Measurements from ENCODE around the gene OR5AU1. TPM values are rescaled to one million over a fixed set of nuclear protein-coding genes. Genes with fewer than 3 reads are reported as not detected.

Gene OR5AU1
- total RNA-seq, 1 donor from 2014 or later = not detected

DNA sequence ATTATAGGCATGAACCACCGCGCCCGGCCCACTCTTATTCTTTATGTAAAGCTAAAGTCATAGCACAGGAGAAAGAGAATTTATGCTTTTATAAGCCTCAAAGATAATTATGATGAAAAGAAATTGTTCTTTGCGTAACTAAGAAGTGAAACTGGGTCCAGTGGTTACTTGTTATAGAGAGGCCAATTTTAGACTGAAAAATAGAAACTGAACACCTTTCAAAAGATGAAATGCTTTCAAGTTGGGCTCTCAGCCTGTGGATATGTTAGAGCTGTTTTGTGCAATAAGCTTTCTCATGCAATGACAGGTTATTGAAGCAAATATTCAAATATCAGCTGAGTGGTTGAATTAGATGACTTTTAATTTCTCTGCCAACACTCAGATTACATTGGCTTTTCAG is 47.1 kb downstream of the OR5AU1 start:
- Histone ChIP-seq H3K9ac (no peak overlapping the region), H3K9me3 (ENCODE audit: low read depth) (no peaks in the 10 kb centered on the region), H3K4me3 (no peak overlapping the region), H3K36me3 (no peaks in the 10 kb centered on the region), H3F3A (ENCODE audit: low read depth) (peaks cover 19% of the 10 kb centered on the region), H3K27me3 (no peaks in the 10 kb centered on the region), H3K4me1 (peaks cover 14% of the 10 kb centered on the region), H3K79me2 (ENCODE audit: low read depth) (peaks cover 9% of the 10 kb centered on the region), H3K4me2 (no peak overlapping the region), H3K27ac (no peak overlapping the region), H4K20me1 (ENCODE audit: low read depth) (no peaks in the 10 kb centered on the region), H2AFZ (replicated peaks) (no peak overlapping the region)
- TF ChIP-seq EZH2phosphoT487 (IDR thresholded peaks at IDR 0.05) (no peak), EZH2 (IDR thresholded peaks at IDR 0.05) (no peak), CTCF (IDR thresholded peaks at IDR 0.05) (no peak)
- no peak overlapping the region for H3K27ac Mint-ChIP-seq
- H3K4me1 Mint-ChIP-seq = peaks cover 36% of the 10 kb centered on the region
- H3K27me3 Mint-ChIP-seq (ENCODE audit: insufficient read depth, low read depth) = peaks cover 2% of the 10 kb centered on the region
- no peak overlapping the region for H3K4me3 Mint-ChIP-seq
- no peaks in the 10 kb centered on the region for H3K9me3 Mint-ChIP-seq
- H3K36me3 Mint-ChIP-seq = no peaks in the 10 kb centered on the region
- DNase-seq (ENCODE audit: low spot score) = no peak

DNA sequence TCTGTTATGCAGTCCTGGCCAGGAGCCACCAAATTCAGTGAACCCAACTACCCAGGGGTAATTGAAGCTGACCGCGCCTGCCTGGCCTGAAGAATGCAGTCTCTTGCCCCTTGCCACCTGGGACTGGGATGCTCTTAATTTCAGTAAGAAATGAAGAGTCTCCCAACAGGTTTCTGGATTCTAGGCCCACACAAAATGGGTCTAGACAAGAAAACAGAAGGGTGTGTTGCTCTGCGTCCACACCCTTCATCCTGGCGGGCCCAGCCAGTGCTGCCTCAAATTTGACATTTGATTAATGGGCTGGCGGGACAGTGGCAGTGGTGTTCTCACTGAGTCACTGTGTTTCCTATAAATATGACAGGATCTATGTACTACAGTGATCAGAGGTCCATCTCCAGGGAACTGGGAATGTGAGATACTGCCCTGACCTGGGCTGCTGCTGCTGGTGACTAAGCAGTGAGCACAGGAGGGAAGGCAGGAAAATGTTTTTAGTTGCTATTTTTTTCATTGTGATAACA is 48.5 kb downstream of the OR5AU1 start:
- Histone ChIP-seq H3K4me1 (peaks cover 24% of the 10 kb centered on the region), H4K20me1 (ENCODE audit: low read depth) (no peaks in the 10 kb centered on the region), H3K4me2 (no peak overlapping the region), H3K9me3 (ENCODE audit: low read depth) (no peaks in the 10 kb centered on the region), H3K27me3 (no peaks in the 10 kb centered on the region), H3K9ac (no peak overlapping the region), H3K4me3 (no peak overlapping the region), H3F3A (ENCODE audit: low read depth) (peaks cover 30% of the 10 kb centered on the region), H3K79me2 (ENCODE audit: low read depth) (peaks cover 9% of the 10 kb centered on the region), H3K27ac (no peak overlapping the region), H3K36me3 (no peaks in the 10 kb centered on the region), H2AFZ (replicated peaks) (no peak overlapping the region)
- no peaks in the 10 kb centered on the region for H3K9me3 Mint-ChIP-seq
- H3K36me3 Mint-ChIP-seq = no peaks in the 10 kb centered on the region
- H3K4me3 Mint-ChIP-seq = no peak overlapping the region
- no peak for DNase-seq (ENCODE audit: low spot score)
- TF ChIP-seq CTCF (IDR thresholded peaks at IDR 0.05) (no peak), EZH2 (IDR thresholded peaks at IDR 0.05) (no peak), EZH2phosphoT487 (IDR thresholded peaks at IDR 0.05) (no peak)
- H3K27me3 Mint-ChIP-seq (ENCODE audit: insufficient read depth, low read depth) = peaks cover 2% of the 10 kb centered on the region
- no peak overlapping the region for H3K27ac Mint-ChIP-seq
- peaks cover 48% of the 10 kb centered on the region for H3K4me1 Mint-ChIP-seq

- Mint-ChIP-seq H3K27ac (peak overlapping the region; percentile 87), H3K36me3 (no peaks in the 10 kb centered on the region), H3K27me3 (ENCODE audit: insufficient read depth, low read depth) (peaks cover 5% of the 10 kb centered on the region), H3K4me1 (peaks cover 53% of the 10 kb centered on the region), H3K4me3 (peak overlapping the region; percentile 72), H3K9me3 (no peaks in the 10 kb centered on the region)
- no peak overlapping the region for H3K9ac ChIP-seq
- peaks cover 34% of the 10 kb centered on the region for H3F3A ChIP-seq (ENCODE audit: low read depth)
- peak overlapping the region; percentile 77 for H2AFZ ChIP-seq (replicated peaks)
- H3K9me3 ChIP-seq (ENCODE audit: low read depth) = no peaks in the 10 kb centered on the region
- no peaks in the 10 kb centered on the region for H3K36me3 ChIP-seq
- no peaks in the 10 kb centered on the region for H3K27me3 ChIP-seq
- peak overlapping the region; percentile 53 for H3K4me2 ChIP-seq
- DNase-seq (ENCODE audit: low spot score) = peak; percentile 82
- H3K4me1 ChIP-seq = peaks cover 28% of the 10 kb centered on the region
- peaks cover 10% of the 10 kb centered on the region for H3K79me2 ChIP-seq (ENCODE audit: low read depth)
- H3K4me3 ChIP-seq = no peak overlapping the region
- H3K27ac ChIP-seq = no peak overlapping the region
- TF ChIP-seq CTCF (IDR thresholded peaks at IDR 0.05) = peak; percentile 92
- TF ChIP-seq EZH2phosphoT487 (IDR thresholded peaks at IDR 0.05) = no peak
- H4K20me1 ChIP-seq (ENCODE audit: low read depth) = no peaks in the 10 kb centered on the region
Observed at GRCh38 chr14:21106498-21107282, 49.2 kb downstream of the OR5AU1 start.

All from neural progenitor cell (in vitro differentiated cells).